ENCODE data around the gene MEIOSIN. TPM values are rescaled to one million over a fixed set of nuclear protein-coding genes. Genes with fewer than 3 reads are reported as not detected.

The MEIOSIN gene
- total and polyA plus RNA-seq, 9 of the 15 experiments (the other 6 are each of a cell fraction or from before 2014, with no cell fraction given) = 0.06 to 2.0 (median 0.76) TPM

GRCh38 chr19:45767881-45768654 lies 34.8 kb downstream of the MEIOSIN start (continued):
- no peak for TF ChIP-seq MECOM (CRISPR knock-in tag; IDR thresholded peaks at IDR 0.05)
- TF ChIP-seq PCBP1 (IDR thresholded peaks at IDR 0.05; ENCODE audit: low read depth, low read length, poor library complexity, severe bottlenecking) = peak; percentile 51
- no peak for TF ChIP-seq NCOA1 (IDR thresholded peaks at IDR 0.05; ENCODE audit: low read depth)
- peak; percentile 84 for TF ChIP-seq HNRNPLL (IDR thresholded peaks at IDR 0.05; ENCODE audit: low read depth, low read length, poor library complexity, severe bottlenecking)
- TF ChIP-seq KAT8 (IDR thresholded peaks at IDR 0.05; ENCODE audit: low read depth) = no peak
- no peak for TF ChIP-seq HNRNPK (IDR thresholded peaks at IDR 0.05; ENCODE audit: low read depth, low read length, poor library complexity, severe bottlenecking)
- TF ChIP-seq MBD2 (IDR thresholded peaks at IDR 0.05; ENCODE audit: borderline replicate concordance, low read depth) = peak; percentile 27; the same call in 1 of the 2 replicates
- TF ChIP-seq FOXJ2 (tag; IDR thresholded peaks at IDR 0.05) = no peak
- TF ChIP-seq YY1 (IDR thresholded peaks at IDR 0.05; ENCODE audit: borderline replicate concordance in 1 of 3, control insufficient read depth in 1 of 3, extremely low read depth in 1 of 3, insufficient read depth in 3 of 3, insufficient read length in 1 of 3, insufficient replicate concordance in 2 of 3, low read depth in 1 of 3, low read length in 2 of 3) = no peak
- TF ChIP-seq, protein P1, sequence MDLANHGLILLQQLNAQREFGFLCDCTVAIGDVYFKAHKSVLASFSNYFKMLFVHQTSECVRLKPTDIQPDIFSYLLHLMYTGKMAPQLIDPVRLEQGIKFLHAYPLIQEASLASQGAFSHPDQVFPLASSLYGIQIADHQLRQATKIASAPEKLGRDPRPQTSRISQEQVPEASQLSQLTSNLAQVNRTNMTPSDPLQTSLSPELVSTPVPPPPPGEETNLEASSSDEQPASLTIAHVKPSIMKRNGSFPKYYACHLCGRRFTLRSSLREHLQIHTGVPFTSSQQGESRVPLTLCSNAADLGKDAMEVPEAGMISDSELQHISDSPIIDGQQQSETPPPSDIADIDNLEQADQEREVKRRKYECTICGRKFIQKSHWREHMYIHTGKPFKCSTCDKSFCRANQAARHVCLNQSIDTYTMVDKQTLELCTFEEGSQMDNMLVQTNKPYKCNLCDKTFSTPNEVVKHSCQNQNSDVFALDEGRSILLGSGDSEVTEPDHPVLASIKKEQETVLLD (IDR thresholded peaks at IDR 0.05) = no peak
- TF ChIP-seq ZNF311 (CRISPR knock-in tag; IDR thresholded peaks at IDR 0.05) = no peak
- no peak for TF ChIP-seq GABPB2 (CRISPR knock-in tag; conservative IDR thresholded peaks at IDR 0.05)
- peak in 1 of 2 experiments; percentile 27; a peak in 1 of 4 replicates for TF ChIP-seq TEAD1 (CRISPR knock-in tag; IDR thresholded peaks at IDR 0.05)
- no peak for TF ChIP-seq RNF2 (IDR thresholded peaks at IDR 0.05)
- no peak for TF ChIP-seq ZNF140 (CRISPR knock-in tag; IDR thresholded peaks at IDR 0.05)
- no peak for TF ChIP-seq ZNF324 (CRISPR knock-in tag; IDR thresholded peaks at IDR 0.05)
- TF ChIP-seq DNMT1 (IDR thresholded peaks at IDR 0.05) = no peak
- no peak for TF ChIP-seq ZNF76 (CRISPR knock-in tag; IDR thresholded peaks at IDR 0.05; ENCODE audit: borderline replicate concordance)
- TF ChIP-seq MCM5 (IDR thresholded peaks at IDR 0.05; ENCODE audit: low read depth) = no peak
- no peak for TF ChIP-seq PHB (CRISPR knock-in tag; IDR thresholded peaks at IDR 0.05)
- TF ChIP-seq SOX6 (IDR thresholded peaks at IDR 0.05) = no peak
- TF ChIP-seq GTF2F1 (IDR thresholded peaks at IDR 0.05; ENCODE audit: low read depth, low read length) = no peak
- no peak for TF ChIP-seq JUN (IDR thresholded peaks at IDR 0.05; ENCODE audit: borderline replicate concordance, low read depth, low read length)
- TF ChIP-seq JUN (CRISPR knock-in tag; IDR thresholded peaks at IDR 0.05; ENCODE audit: borderline replicate concordance) = no peak
- TF ChIP-seq PTBP1 (IDR thresholded peaks at IDR 0.05; ENCODE audit: low read depth, low read length) = no peak
- TF ChIP-seq SAP30 (IDR thresholded peaks at IDR 0.05; ENCODE audit: borderline replicate concordance, insufficient read depth, low read depth, low read length, poor library complexity, severe bottlenecking) = peak; percentile 44
- no peak for TF ChIP-seq SMC3 (conservative IDR thresholded peaks at IDR 0.05; ENCODE audit: insufficient read depth, low read depth, low read length)
- TF ChIP-seq ZSCAN29 (IDR thresholded peaks at IDR 0.05) = no peak
- TF ChIP-seq, protein P2, sequence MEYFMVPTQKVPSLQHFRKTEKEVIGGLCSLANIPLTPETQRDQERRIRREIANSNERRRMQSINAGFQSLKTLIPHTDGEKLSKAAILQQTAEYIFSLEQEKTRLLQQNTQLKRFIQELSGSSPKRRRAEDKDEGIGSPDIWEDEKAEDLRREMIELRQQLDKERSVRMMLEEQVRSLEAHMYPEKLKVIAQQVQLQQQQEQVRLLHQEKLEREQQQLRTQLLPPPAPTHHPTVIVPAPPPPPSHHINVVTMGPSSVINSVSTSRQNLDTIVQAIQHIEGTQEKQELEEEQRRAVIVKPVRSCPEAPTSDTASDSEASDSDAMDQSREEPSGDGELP (CRISPR knock-in tag; IDR thresholded peaks at IDR 0.05; ENCODE audit: borderline replicate concordance) = peak; percentile 41
